Forelimb muscle (tissue), 1 donor: ENCODE data around the gene ZFP62. TPM values are rescaled to one million over a fixed set of nuclear protein-coding genes. Genes with fewer than 3 reads are reported as not detected.

Experiments
- DNase-seq: peaks from one replicate; pipeline ENCODE4 v3.0.0-alpha.2; 2013; ENCODE audit warnings: low read depth
- polyA plus RNA-seq: library from polyadenylated mRNA; unstranded; fragments of 120-200 nt; gene quantifications from one replicate; pipeline ENCODE4 v1.2.1, GENCODE V29; 2013; ENCODE audit not compliant: insufficient read length

The ZFP62 gene
- polyA plus RNA-seq, 1 donor = 26.8 TPM

GRCh38 chr5:180868960-180869359, 7.9 kb upstream of the ZFP62 start:
- no peak for DNase-seq

- no peak for DNase-seq
Measured at GRCh38 chr5:180866985-180867384, 5.9 kb upstream of the ZFP62 start.

GRCh38 chr5:180865981-180866695, 5.1 kb upstream of the ZFP62 start:
- peak; percentile 38 for DNase-seq

GRCh38 chr5:180862645-180863044, 1.6 kb upstream of the ZFP62 start:
- no peak for DNase-seq

- no peak for DNase-seq
Measured at GRCh38 chr5:180860273-180860886, 696 bp downstream of the ZFP62 start.

GRCh38 chr5:180858586-180858985, 2.5 kb downstream of the ZFP62 start:
- no peak for DNase-seq

GRCh38 chr5:180853848-180854176, 7.3 kb downstream of the ZFP62 start:
- DNase-seq = no peak

- no peak for DNase-seq
Measured at GRCh38 chr5:180853121-180853847, 7.8 kb downstream of the ZFP62 start.

- DNase-seq = no peak
Measured at GRCh38 chr5:180852495-180852894, 8.6 kb downstream of the ZFP62 start.

GRCh38 chr5:180850434-180851078, 10.5 kb downstream of the ZFP62 start:
- DNase-seq = no peak

GRCh38 chr5:180849827-180850226, 11.2 kb downstream of the ZFP62 start:
- DNase-seq = no peak

- DNase-seq = no peak
Measured at GRCh38 chr5:180848878-180849277, 12.2 kb downstream of the ZFP62 start.

GRCh38 chr5:180848265-180848664, 12.8 kb downstream of the ZFP62 start:
- no peak for DNase-seq

GRCh38 chr5:180847026-180847425, 14.1 kb downstream of the ZFP62 start:
- DNase-seq = no peak

GRCh38 chr5:180844858-180845257, 16.2 kb downstream of the ZFP62 start:
- DNase-seq = no peak

GRCh38 chr5:180844432-180844831, 16.6 kb downstream of the ZFP62 start:
- DNase-seq = no peak

- DNase-seq = no peak
Measured at GRCh38 chr5:180839935-180840334, 21.1 kb downstream of the ZFP62 start.

GRCh38 chr5:180839227-180839626, 21.8 kb downstream of the ZFP62 start:
- no peak for DNase-seq

- DNase-seq = no peak
Measured at GRCh38 chr5:180837478-180837877, 23.6 kb downstream of the ZFP62 start.

- no peak for DNase-seq
Measured at GRCh38 chr5:180832638-180833068, 28.4 kb downstream of the ZFP62 start.

GRCh38 chr5:180831139-180832093, 29.7 kb downstream of the ZFP62 start:
- no peak for DNase-seq
